Measurements from ENCODE around the gene C20orf141.

The C20orf141 gene

GRCh38 chr20:2839732-2840137 lies 24.9 kb downstream of the C20orf141 start:
- peak overlapping the region; percentile 67 to 91 for H3K4me3 ChIP-seq (ENCODE audit: low read depth in 1 of 2, low read length in 2 of 2)
- no peak overlapping the region for H3K27ac ChIP-seq (ENCODE audit: low read length)
- H3K4me1 ChIP-seq (ENCODE audit: control insufficient read depth in 1 of 2, insufficient read depth in 2 of 2, low read length in 2 of 2): peaks cover 4 to 13% of the 10 kb centered on the region in 2 donors
- H3K36me3 ChIP-seq (ENCODE audit: control insufficient read depth in 1 of 2, insufficient read depth in 2 of 2, low read length in 2 of 2): peaks cover 5 to 11% of the 10 kb centered on the region in 2 donors
- H3K27me3 ChIP-seq (ENCODE audit: low read depth, low read length): no peaks in the 10 kb centered on the region
- no peaks in the 10 kb centered on the region for H3K9me3 ChIP-seq (ENCODE audit: control insufficient read depth in 1 of 2, low read length in 2 of 2)

- Histone ChIP-seq H3K36me3 (ENCODE audit: control insufficient read depth in 1 of 2, insufficient read depth in 2 of 2, low read length in 2 of 2) (peaks cover 5 to 11% of the 10 kb centered on the region in 2 donors), H3K27me3 (ENCODE audit: low read depth, low read length) (no peaks in the 10 kb centered on the region), H3K9me3 (ENCODE audit: control insufficient read depth in 1 of 2, low read length in 2 of 2) (no peaks in the 10 kb centered on the region), H3K27ac (ENCODE audit: low read length) (peak within 1 kb of the TSS; percentile 82), H3K4me1 (ENCODE audit: control insufficient read depth in 1 of 2, insufficient read depth in 2 of 2, low read length in 2 of 2) (peaks cover 4 to 13% of the 10 kb centered on the region in 2 donors), H3K4me3 (ENCODE audit: low read depth in 1 of 2, low read length in 2 of 2) (peak within 1 kb of the TSS; percentile 75 to 91)
Observed at GRCh38 chr20:2840138-2840966, 25.6 kb downstream of the C20orf141 start, which contains the start of the genes PCED1A and VPS16. Gene PCED1A (minus strand): TSS chr20:2840655. CDS start chr20:2839912, 743 bp downstream. Gene VPS16 (plus strand): TSS chr20:2840745. CDS start chr20:2840775, 30 bp downstream.

DNA sequence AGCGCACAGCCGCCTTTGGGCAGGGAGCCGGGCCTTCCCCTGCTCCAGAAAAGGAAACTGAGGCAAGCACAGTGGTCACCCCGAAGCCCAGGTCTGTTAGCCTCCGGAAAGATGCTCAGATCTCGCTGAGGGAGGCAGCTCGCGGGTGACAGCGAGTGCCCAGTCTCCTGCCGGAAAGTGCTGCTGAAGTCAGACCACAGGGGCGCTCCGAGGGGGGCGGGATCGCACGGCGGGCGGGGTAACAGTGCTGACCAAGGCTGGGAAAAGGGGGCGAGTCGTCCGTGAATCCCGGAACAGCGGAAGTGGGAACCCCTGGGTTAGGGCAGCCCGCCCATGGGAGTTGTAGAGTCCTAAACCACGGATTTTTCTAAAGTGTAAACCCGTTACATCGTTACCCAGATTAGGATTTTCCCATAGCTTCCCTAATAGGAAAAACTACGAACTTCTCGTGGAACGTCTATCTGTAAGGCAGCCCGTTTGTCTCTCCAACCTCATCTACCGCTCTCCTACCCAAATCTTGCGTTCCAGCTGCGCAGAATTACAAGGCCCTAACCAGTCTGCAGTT lies 26.3 kb downstream of the C20orf141 start:
- Histone ChIP-seq H3K36me3 (ENCODE audit: control insufficient read depth in 1 of 2, insufficient read depth in 2 of 2, low read length in 2 of 2) (peaks cover 5 to 6% of the 10 kb centered on the region in 2 donors), H3K9me3 (ENCODE audit: control insufficient read depth in 1 of 2, low read length in 2 of 2) (no peaks in the 10 kb centered on the region), H3K27me3 (ENCODE audit: low read depth, low read length) (no peaks in the 10 kb centered on the region), H3K4me3 (ENCODE audit: low read depth in 1 of 2, low read length in 2 of 2) (peak overlapping the region; percentile 75 to 91), H3K4me1 (ENCODE audit: control insufficient read depth in 1 of 2, insufficient read depth in 2 of 2, low read length in 2 of 2) (peaks cover 4 to 13% of the 10 kb centered on the region in 2 donors), H3K27ac (ENCODE audit: low read length) (peak overlapping the region; percentile 81)

- peaks cover 0 to 6% of the 10 kb centered on the region in 2 donors for H3K36me3 ChIP-seq (ENCODE audit: control insufficient read depth in 1 of 2, insufficient read depth in 2 of 2, low read length in 2 of 2)
- H3K27me3 ChIP-seq (ENCODE audit: low read depth, low read length): no peaks in the 10 kb centered on the region
- no peak overlapping the region for H3K27ac ChIP-seq (ENCODE audit: low read length)
- H3K4me3 ChIP-seq (ENCODE audit: low read depth in 1 of 2, low read length in 2 of 2): no peak overlapping the region
- H3K4me1 ChIP-seq (ENCODE audit: control insufficient read depth in 1 of 2, insufficient read depth in 2 of 2, low read length in 2 of 2): peaks cover 4 to 7% of the 10 kb centered on the region in 2 donors
- H3K9me3 ChIP-seq (ENCODE audit: control insufficient read depth in 1 of 2, low read length in 2 of 2): no peaks in the 10 kb centered on the region
Observed at GRCh38 chr20:2845607-2846006, 30.8 kb downstream of the C20orf141 start.

DNA sequence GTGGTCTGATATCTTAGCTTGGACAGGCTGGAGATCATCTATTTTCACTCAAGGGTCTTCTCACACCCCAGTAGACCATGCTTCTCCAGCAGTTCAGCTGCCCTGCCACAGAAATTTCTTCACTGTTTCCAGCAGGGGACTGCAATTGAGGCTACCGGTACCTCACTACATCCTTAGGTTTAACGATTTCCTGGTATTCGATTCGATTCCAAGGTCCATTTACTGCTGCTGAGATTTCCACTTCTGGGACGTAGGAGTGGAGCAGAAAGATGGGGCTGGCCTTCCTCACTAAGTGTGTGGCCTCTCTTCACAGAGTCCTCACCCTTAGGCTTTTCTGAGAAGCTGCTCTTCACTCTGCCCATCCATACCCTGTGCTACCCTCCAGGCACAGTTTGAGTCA lies 31.9 kb downstream of the C20orf141 start:
- Histone ChIP-seq H3K9me3 (ENCODE audit: control insufficient read depth in 1 of 2, low read length in 2 of 2) (no peaks in the 10 kb centered on the region), H3K4me1 (ENCODE audit: control insufficient read depth in 1 of 2, insufficient read depth in 2 of 2, low read length in 2 of 2) (peaks cover 0 to 2% of the 10 kb centered on the region in 2 donors), H3K4me3 (ENCODE audit: low read depth in 1 of 2, low read length in 2 of 2) (no peak overlapping the region), H3K27me3 (ENCODE audit: low read depth, low read length) (no peaks in the 10 kb centered on the region), H3K27ac (ENCODE audit: low read length) (no peak overlapping the region), H3K36me3 (ENCODE audit: control insufficient read depth in 1 of 2, insufficient read depth in 2 of 2, low read length in 2 of 2) (peaks cover 0 to 6% of the 10 kb centered on the region in 2 donors)

DNA sequence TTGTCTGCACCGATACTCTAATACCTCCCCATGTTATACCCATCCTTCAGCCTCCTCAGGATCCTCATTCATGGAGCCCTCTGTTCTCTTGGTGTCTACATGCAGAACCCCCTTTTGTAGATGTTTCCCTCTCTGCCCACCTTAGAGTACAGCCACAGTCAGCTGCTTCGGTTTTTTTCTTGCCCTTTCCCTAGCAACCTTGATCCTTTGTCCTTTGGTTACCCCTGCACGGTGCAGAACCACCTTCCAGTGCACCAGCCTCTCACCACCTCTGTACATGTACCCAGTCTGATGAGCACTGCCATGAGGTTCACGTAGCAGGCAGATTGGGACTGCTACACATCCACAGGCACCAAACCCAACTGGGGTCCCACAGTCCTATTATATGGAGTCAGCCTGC lies 33.0 kb downstream of the C20orf141 start:
- Histone ChIP-seq H3K27me3 (ENCODE audit: low read depth, low read length) (no peaks in the 10 kb centered on the region), H3K36me3 (ENCODE audit: control insufficient read depth in 1 of 2, insufficient read depth in 2 of 2, low read length in 2 of 2) (peaks cover 0 to 6% of the 10 kb centered on the region in 2 donors), H3K27ac (ENCODE audit: low read length) (no peak overlapping the region), H3K4me1 (ENCODE audit: control insufficient read depth in 1 of 2, insufficient read depth in 2 of 2, low read length in 2 of 2) (peaks cover 0 to 3% of the 10 kb centered on the region in 2 donors), H3K9me3 (ENCODE audit: control insufficient read depth in 1 of 2, low read length in 2 of 2) (no peaks in the 10 kb centered on the region), H3K4me3 (ENCODE audit: low read depth in 1 of 2, low read length in 2 of 2) (no peak overlapping the region)

GRCh38 chr20:2849529-2849928 lies 34.7 kb downstream of the C20orf141 start:
- Histone ChIP-seq H3K9me3 (ENCODE audit: control insufficient read depth in 1 of 2, low read length in 2 of 2) (no peaks in the 10 kb centered on the region), H3K4me1 (ENCODE audit: control insufficient read depth in 1 of 2, insufficient read depth in 2 of 2, low read length in 2 of 2) (peaks cover 0 to 3% of the 10 kb centered on the region in 2 donors), H3K27me3 (ENCODE audit: low read depth, low read length) (no peaks in the 10 kb centered on the region), H3K4me3 (ENCODE audit: low read depth in 1 of 2, low read length in 2 of 2) (no peak overlapping the region), H3K27ac (ENCODE audit: low read length) (no peak overlapping the region), H3K36me3 (ENCODE audit: control insufficient read depth in 1 of 2, insufficient read depth in 2 of 2, low read length in 2 of 2) (peaks cover 0 to 4% of the 10 kb centered on the region in 2 donors)

GRCh38 chr20:2851086-2851485 lies 36.3 kb downstream of the C20orf141 start:
- Histone ChIP-seq H3K27me3 (ENCODE audit: low read depth, low read length) (no peaks in the 10 kb centered on the region), H3K4me3 (ENCODE audit: low read depth in 1 of 2, low read length in 2 of 2) (no peak overlapping the region), H3K9me3 (ENCODE audit: control insufficient read depth in 1 of 2, low read length in 2 of 2) (no peaks in the 10 kb centered on the region), H3K27ac (ENCODE audit: low read length) (no peak overlapping the region), H3K4me1 (ENCODE audit: control insufficient read depth in 1 of 2, insufficient read depth in 2 of 2, low read length in 2 of 2) (peaks cover 0 to 3% of the 10 kb centered on the region in 2 donors), H3K36me3 (ENCODE audit: control insufficient read depth in 1 of 2, insufficient read depth in 2 of 2, low read length in 2 of 2) (no peaks in the 10 kb centered on the region)

GRCh38 chr20:2858591-2858990 lies 43.8 kb downstream of the C20orf141 start:
- Histone ChIP-seq H3K4me3 (ENCODE audit: low read depth in 1 of 2, low read length in 2 of 2) (no peak overlapping the region), H3K36me3 (ENCODE audit: control insufficient read depth in 1 of 2, insufficient read depth in 2 of 2, low read length in 2 of 2) (peaks cover 11 to 28% of the 10 kb centered on the region in 2 donors), H3K27ac (ENCODE audit: low read length) (no peak overlapping the region), H3K4me1 (ENCODE audit: control insufficient read depth in 1 of 2, insufficient read depth in 2 of 2, low read length in 2 of 2) (no peaks in the 10 kb centered on the region), H3K9me3 (ENCODE audit: control insufficient read depth in 1 of 2, low read length in 2 of 2) (no peaks in the 10 kb centered on the region), H3K27me3 (ENCODE audit: low read depth, low read length) (no peaks in the 10 kb centered on the region)

DNA sequence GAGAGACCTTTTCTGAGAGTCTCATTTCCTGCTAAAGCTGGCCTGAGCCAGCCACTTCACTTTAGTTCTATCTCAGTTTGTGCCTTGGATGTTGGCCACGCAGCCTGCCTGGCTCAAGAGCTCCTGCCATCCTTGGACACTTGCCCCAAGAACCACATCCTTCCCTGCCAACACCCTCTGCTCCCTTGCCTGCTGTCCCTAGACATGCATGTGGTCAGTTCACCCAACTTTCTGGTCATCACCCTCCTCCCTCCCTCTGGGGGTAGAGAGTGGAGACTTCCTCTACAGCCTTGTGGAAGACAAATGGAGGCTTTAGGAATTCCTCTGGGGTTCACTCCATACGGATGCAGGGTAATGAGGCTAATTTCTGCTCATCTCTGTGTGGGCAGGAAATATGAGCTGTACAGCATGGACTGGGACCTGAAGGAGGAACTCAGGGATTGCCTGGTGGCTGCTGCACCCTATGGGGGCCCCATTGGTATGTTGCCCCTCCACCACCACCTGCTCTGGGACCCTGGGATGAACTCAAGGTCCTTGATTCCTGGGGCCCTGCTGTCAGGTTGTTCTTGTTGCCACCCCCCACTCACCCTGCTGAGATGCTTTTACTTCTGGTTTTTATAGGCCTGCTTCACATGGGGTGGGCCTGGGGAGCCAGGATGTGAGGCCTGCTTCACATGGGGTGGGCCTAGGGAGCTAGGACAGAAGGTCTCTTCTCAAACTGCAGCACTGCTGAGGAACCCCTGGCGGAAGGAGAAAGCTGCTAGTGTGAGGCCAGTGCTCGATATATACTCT lies 44.7 kb downstream of the C20orf141 start:
- Histone ChIP-seq H3K36me3 (ENCODE audit: control insufficient read depth in 1 of 2, insufficient read depth in 2 of 2, low read length in 2 of 2) (peaks cover 12 to 36% of the 10 kb centered on the region in 2 donors), H3K9me3 (ENCODE audit: control insufficient read depth in 1 of 2, low read length in 2 of 2) (no peaks in the 10 kb centered on the region), H3K4me3 (ENCODE audit: low read depth in 1 of 2, low read length in 2 of 2) (no peak overlapping the region), H3K27me3 (ENCODE audit: low read depth, low read length) (no peaks in the 10 kb centered on the region), H3K27ac (ENCODE audit: low read length) (no peak overlapping the region), H3K4me1 (ENCODE audit: control insufficient read depth in 1 of 2, insufficient read depth in 2 of 2, low read length in 2 of 2) (no peaks in the 10 kb centered on the region)

DNA sequence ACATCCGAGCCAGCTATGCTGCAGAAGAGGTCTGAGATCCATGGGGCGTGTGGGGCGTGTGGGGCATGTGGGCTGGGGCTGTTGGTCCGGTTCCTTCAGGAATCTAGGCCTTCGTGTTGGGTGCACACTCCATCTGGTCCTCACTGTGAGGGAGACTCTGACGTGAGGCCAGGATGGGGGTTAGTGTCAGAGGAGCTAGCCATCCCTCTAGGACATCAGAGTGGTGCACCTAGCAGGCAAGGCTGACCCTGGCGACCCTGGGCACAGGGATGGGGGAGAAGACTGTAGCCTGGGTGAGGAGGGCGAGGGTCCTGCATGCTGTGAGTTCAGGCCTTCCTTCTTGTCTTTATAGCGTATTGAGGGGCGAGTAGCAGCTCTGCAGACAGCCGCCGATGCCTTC lies 49.8 kb downstream of the C20orf141 start:
- H3K27me3 ChIP-seq (ENCODE audit: low read depth, low read length): no peaks in the 10 kb centered on the region
- H3K27ac ChIP-seq (ENCODE audit: low read length): no peak overlapping the region
- H3K4me1 ChIP-seq (ENCODE audit: control insufficient read depth in 1 of 2, insufficient read depth in 2 of 2, low read length in 2 of 2): no peaks in the 10 kb centered on the region
- no peak overlapping the region for H3K4me3 ChIP-seq (ENCODE audit: low read depth in 1 of 2, low read length in 2 of 2)
- peaks cover 30 to 63% of the 10 kb centered on the region in 2 donors for H3K36me3 ChIP-seq (ENCODE audit: control insufficient read depth in 1 of 2, insufficient read depth in 2 of 2, low read length in 2 of 2)
- no peaks in the 10 kb centered on the region for H3K9me3 ChIP-seq (ENCODE audit: control insufficient read depth in 1 of 2, low read length in 2 of 2)
